Omental fat pad (tissue), 4 donors: ENCODE data around the gene LAIR2. TPM values are rescaled to one million over a fixed set of nuclear protein-coding genes. Genes with fewer than 3 reads are reported as not detected.

Source experiments
- ATAC-seq: fragments of 150-250 bp; one replicate; pipeline ENCODE4 v1.9.1; 2016; ENCODE audit warnings: mild to moderate bottlenecking, moderate library complexity; ENCODE audit not compliant: low FRiP score
- DNase-seq: peaks from one replicate; pipeline ENCODE4 v3.0.0-alpha.2; 2019; ENCODE audit warnings: low spot score
- total RNA-seq, 4 donors: library from RNA; depleted of rRNA; stranded (reverse); fragments of >200 nt; gene quantifications; one replicate each; pipeline ENCODE4 v1.1.0, GENCODE V29; 2016
- TF ChIP-seq, protein P1 (sequence below), 3 donors: fragments of 450-650 bp; IDR thresholded peaks; one replicate each; pipeline ENCODE4 v1.5.1; 2016 to 2017; ENCODE audit warnings: antibody characterized with exemption in 3 of 3, mild to moderate bottlenecking in 3 of 3, moderate library complexity in 2 of 3

The LAIR2 gene
- total RNA-seq, 4 donors from 2014 or later, result not detected

GRCh38 chr19:54457773-54458647, 44.6 kb upstream of the LAIR2 start:
- no peak for DNase-seq
- ATAC-seq, result no peak
- TF ChIP-seq, protein P1, sequence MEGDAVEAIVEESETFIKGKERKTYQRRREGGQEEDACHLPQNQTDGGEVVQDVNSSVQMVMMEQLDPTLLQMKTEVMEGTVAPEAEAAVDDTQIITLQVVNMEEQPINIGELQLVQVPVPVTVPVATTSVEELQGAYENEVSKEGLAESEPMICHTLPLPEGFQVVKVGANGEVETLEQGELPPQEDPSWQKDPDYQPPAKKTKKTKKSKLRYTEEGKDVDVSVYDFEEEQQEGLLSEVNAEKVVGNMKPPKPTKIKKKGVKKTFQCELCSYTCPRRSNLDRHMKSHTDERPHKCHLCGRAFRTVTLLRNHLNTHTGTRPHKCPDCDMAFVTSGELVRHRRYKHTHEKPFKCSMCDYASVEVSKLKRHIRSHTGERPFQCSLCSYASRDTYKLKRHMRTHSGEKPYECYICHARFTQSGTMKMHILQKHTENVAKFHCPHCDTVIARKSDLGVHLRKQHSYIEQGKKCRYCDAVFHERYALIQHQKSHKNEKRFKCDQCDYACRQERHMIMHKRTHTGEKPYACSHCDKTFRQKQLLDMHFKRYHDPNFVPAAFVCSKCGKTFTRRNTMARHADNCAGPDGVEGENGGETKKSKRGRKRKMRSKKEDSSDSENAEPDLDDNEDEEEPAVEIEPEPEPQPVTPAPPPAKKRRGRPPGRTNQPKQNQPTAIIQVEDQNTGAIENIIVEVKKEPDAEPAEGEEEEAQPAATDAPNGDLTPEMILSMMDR (IDR thresholded peaks at IDR 0.05), result no peak

- DNase-seq (no peak), ATAC-seq (no peak)
- TF ChIP-seq, protein P1 (IDR thresholded peaks at IDR 0.05), result no peak
These were observed 43.9 kb upstream of the LAIR2 start for GRCh38 chr19:54458648-54459281.

DNA sequence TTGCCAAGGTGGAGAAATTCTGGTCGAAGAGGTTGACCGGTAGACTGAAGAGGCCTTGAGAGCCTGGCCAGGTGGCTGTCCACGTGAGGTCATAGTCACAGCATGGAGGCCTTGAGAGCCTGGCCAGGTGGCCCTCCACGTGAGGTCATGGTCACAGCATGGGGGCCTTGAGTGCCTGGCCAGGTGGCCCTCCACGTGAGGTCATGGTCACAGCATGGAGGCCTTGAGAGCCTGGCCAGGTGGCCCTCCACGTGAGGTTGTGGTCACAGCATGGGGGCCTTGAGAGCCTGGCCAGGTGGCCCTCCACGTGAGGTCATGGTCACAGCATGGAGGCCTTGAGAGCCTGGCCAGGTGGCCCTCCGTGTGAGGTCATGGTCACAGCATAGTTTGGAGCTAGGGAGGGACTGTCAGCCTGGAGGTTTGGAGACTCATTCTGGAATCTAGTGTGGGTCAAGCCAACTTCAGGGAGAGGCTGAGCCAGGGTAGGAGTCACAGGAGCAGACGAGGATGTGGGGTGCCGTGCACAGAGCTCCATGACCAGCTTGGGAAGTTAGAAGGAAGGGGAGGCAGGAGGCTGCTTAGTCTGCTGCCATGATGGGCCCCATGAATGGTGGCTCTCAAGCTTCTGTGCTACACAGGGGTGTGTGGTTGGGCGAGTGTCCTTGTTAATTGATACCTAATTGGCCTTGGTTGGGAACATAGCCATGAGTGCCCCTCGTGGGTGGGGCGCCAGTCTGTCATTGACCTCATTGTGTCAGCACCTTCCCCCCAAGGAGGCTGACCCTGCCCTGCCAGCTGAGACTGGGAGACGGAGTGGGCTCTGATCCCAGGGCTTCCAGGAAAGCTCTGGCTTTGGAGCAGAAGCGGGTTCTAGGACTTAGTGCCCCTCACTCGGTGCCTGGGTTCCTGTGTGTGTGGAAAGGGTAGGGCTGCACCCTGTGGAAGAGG, 43.1 kb upstream of the LAIR2 start:
- ATAC-seq (no peak), DNase-seq (no peak)
- TF ChIP-seq, protein P1 (IDR thresholded peaks at IDR 0.05), result no peak

- ATAC-seq (no peak), DNase-seq (no peak)
These were observed 42.2 kb upstream of the LAIR2 start for GRCh38 chr19:54460230-54461005.

GRCh38 chr19:54461210-54461609, 41.4 kb upstream of the LAIR2 start:
- no peak for ATAC-seq
- TF ChIP-seq, protein P1 (IDR thresholded peaks at IDR 0.05), result no peak
- no peak for DNase-seq

More at GRCh38 chr19:54460230-54461005, 42.2 kb upstream of the LAIR2 start:
- TF ChIP-seq, protein P1 (IDR thresholded peaks at IDR 0.05), result no peak

- ATAC-seq (no peak), DNase-seq (no peak)
- TF ChIP-seq, protein P1 (IDR thresholded peaks at IDR 0.05), result no peak
These were observed 41.0 kb upstream of the LAIR2 start for GRCh38 chr19:54461613-54462012.
